NCI-H2196 (cell line): ENCODE results near the gene USP17L22.
"Not testable (repeated sequence)": the region's sequence is repeated elsewhere in the genome, so short reads cannot be mapped to it uniquely, and the experiment has no call there.

ENCODE experiments used
- DNase-seq: peaks from one replicate; lab custom pipeline; 2025; ENCODE audit not compliant: unreplicated experiment; lab: John Stamatoyannopoulos, UW

Gene USP17L22

GRCh38 chr4:9267319-9267718, at the start of gene USP17L22:
USP17L22 (plus strand) TSS chr4:9267619; CDS start chr4:9267619, 0 bp downstream.
- DNase-seq: not testable (repeated sequence)

GRCh38 chr4:9219852-9220251, 47.6 kb upstream of the USP17L22 start, which contains the start of gene USP17L12:
USP17L12 (plus strand) TSS chr4:9220152; CDS start chr4:9220152, 0 bp downstream.
- not testable (repeated sequence) for DNase-seq

GRCh38 chr4:9224596-9224995, 42.8 kb upstream of the USP17L22 start, which contains the start of gene USP17L13:
USP17L13 (plus strand) TSS chr4:9224896; CDS start chr4:9224896, 0 bp downstream.
- not testable (repeated sequence) for DNase-seq

- not testable (repeated sequence) for DNase-seq
These were observed 37.2 kb upstream of the USP17L22 start for GRCh38 chr4:9230249-9230648.

GRCh38 chr4:9234085-9234484, 33.3 kb upstream of the USP17L22 start, which contains the start of gene USP17L15:
USP17L15 (plus strand) TSS chr4:9234385; CDS start chr4:9234385, 0 bp downstream.
- DNase-seq: not testable (repeated sequence)

- DNase-seq: not testable (repeated sequence)
These were observed 29.0 kb upstream of the USP17L22 start for GRCh38 chr4:9238461-9238860.

- DNase-seq: not testable (repeated sequence)
These were observed 23.8 kb upstream of the USP17L22 start, which contains the start of gene USP17L17 for GRCh38 chr4:9243579-9243978. USP17L17 (plus strand) TSS chr4:9243879; CDS start chr4:9243879, 0 bp downstream.

GRCh38 chr4:9247953-9248680, 19.3 kb upstream of the USP17L22 start, which contains the start of gene USP17L18:
USP17L18 (plus strand) TSS chr4:9248630; CDS start chr4:9248630, 0 bp downstream.
- DNase-seq: not testable (repeated sequence)

- not testable (repeated sequence) for DNase-seq
These were observed 14.3 kb upstream of the USP17L22 start, which contains the start of gene USP17L19 for GRCh38 chr4:9253078-9253477. USP17L19 (plus strand) TSS chr4:9253378; CDS start chr4:9253378, 0 bp downstream.

GRCh38 chr4:9257824-9258223, 9.6 kb upstream of the USP17L22 start, which contains the start of gene USP17L20:
USP17L20 (plus strand) TSS chr4:9258124; CDS start chr4:9258124, 0 bp downstream.
- not testable (repeated sequence) for DNase-seq

- not testable (repeated sequence) for DNase-seq
These were observed 4.8 kb upstream of the USP17L22 start, which contains the start of gene USP17L21 for GRCh38 chr4:9262572-9262971. USP17L21 (plus strand) TSS chr4:9262872; CDS start chr4:9262872, 0 bp downstream.

GRCh38 chr4:9271719-9272118, 4.3 kb downstream of the USP17L22 start:
- DNase-seq: not testable (repeated sequence)
